Prostate gland (tissue), 2 donors: Measurements from ENCODE around the gene PSMB11.

Experiments
- POLR2A ChIP-seq: fragments of 450-650 bp; IDR thresholded peaks from one replicate; pipeline ENCODE4 v1.6.1; 2016; ENCODE audit warnings: antibody characterized with exemption, mild to moderate bottlenecking
- POLR2AphosphoS5 ChIP-seq: sonication (generic); formaldehyde crosslinking; IDR thresholded peaks from one replicate; pipeline ENCODE4 v1.6.1; 2017; ENCODE audit warnings: antibody characterized with exemption
- TF ChIP-seq, protein P1 (sequence below), 4 experiments: fragments of 200-600 bp in 2 of 4; fragments of 450-650 bp in 2 of 4; sonication (generic) in 2 of 4; IDR thresholded peaks; 1 replicate in 3 of 4; 2 replicates in 1 of 4; pipeline ENCODE4 v1.5.1; 2016 to 2019; ENCODE audit warnings: antibody characterized with exemption in 4 of 4, mild to moderate bottlenecking in 2 of 4, moderate library complexity in 2 of 4

DNA sequence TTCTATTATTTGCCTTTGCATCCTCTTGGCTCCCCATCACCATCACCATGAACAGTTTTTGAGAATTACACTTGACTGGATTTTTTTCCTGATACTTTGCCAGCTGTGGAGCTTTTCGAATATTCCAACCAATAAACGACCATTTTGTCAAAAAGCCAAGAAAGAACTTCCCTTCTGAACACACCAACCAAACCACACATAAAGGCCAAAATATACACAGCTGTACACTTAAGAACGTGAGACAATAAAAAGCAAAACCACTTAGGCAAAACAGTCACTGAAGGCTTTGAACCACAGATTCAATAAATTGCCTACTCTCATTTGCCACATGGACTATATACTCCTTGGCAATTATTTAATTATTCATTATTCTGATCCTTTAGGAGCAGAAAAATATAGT is 33.2 kb upstream of the PSMB11 start:
- TF ChIP-seq, protein P1, sequence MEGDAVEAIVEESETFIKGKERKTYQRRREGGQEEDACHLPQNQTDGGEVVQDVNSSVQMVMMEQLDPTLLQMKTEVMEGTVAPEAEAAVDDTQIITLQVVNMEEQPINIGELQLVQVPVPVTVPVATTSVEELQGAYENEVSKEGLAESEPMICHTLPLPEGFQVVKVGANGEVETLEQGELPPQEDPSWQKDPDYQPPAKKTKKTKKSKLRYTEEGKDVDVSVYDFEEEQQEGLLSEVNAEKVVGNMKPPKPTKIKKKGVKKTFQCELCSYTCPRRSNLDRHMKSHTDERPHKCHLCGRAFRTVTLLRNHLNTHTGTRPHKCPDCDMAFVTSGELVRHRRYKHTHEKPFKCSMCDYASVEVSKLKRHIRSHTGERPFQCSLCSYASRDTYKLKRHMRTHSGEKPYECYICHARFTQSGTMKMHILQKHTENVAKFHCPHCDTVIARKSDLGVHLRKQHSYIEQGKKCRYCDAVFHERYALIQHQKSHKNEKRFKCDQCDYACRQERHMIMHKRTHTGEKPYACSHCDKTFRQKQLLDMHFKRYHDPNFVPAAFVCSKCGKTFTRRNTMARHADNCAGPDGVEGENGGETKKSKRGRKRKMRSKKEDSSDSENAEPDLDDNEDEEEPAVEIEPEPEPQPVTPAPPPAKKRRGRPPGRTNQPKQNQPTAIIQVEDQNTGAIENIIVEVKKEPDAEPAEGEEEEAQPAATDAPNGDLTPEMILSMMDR (IDR thresholded peaks at IDR 0.05) = no peak
- no peak for TF ChIP-seq POLR2A
- TF ChIP-seq POLR2AphosphoS5 = no peak
